ENCODE results near the gene TOX2.

The TOX2 gene

DNA sequence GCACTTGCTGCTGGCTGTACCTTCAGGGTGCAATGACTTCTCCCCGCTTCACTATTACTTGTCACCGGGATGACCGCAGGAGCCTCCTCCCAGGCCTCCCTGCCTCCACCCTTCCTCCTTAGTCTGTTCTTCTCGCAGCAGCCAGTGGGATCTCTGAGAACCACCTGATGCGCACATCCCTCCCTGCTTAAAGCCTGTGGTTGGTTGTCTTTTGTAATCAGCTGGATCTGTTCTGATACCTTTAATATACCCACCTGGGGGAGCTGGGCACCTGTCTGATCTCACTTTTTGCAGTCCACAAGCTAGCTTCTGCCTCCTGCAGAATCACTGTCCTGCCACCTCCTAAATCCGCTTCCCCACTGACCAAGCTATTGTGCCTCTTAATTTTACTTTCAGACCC, 34.6 kb downstream of the TOX2 start:
- intact Hi-C loops (cut with micrococcal nuclease) = no loop called here
- Mint-ChIP-seq H3K9me3 (no peaks in the 10 kb centered on the region), H3K27me3 (peaks cover 30% of the 10 kb centered on the region), H3K4me1 (ENCODE audit: low read depth) (peaks cover 81% of the 10 kb centered on the region), H3K4me3 (no peak overlapping the region), H3K36me3 (ENCODE audit: low read depth) (no peaks in the 10 kb centered on the region), H3K27ac (peak overlapping the region; percentile 57)

DNA sequence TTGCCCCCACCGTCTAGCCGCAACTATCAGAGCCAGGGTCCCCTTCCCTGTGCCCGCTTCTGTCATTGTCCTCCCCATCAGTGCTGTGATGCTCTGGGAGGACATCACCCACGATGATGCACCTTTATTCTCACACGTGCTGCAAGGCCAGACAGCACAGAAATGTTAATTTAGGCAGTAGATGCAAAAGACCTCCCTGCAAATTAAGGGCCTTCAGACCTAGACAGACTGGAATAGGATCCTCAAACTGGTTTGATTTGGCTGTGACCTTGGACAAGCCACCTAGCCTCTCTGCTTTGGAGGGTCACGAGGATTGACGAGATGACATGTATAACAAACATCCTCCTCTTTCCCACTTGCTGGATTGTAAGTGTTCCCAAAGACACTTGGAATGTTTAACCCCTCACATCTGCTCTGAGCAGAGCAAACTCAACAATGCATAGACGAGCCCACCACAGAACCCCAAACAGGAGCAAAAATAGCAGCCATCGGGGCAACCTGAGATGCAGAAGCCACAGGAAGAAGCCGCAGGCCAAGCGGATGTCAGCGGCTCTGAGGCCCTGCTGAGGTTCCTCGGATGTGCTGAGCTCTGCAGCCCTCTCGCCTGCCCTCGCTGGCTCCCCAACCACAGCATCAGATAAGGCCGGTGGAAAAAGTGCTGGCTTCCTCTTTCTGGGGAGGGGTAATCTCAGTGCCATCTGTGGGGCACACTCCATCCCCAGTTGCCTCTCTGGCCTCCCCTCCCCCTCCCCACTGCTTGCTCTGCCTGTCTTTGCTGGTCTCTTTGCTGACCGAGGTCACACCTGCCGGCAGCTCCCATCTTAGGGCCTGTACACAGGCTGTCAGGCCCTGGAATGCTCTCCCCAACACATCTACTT, 35.3 kb downstream of the TOX2 start:
- Mint-ChIP-seq H3K27ac (peak overlapping the region; percentile 57), H3K4me3 (no peak overlapping the region), H3K27me3 (peaks cover 34% of the 10 kb centered on the region), H3K4me1 (ENCODE audit: low read depth) (peaks cover 81% of the 10 kb centered on the region), H3K9me3 (no peaks in the 10 kb centered on the region), H3K36me3 (ENCODE audit: low read depth) (no peaks in the 10 kb centered on the region)
- intact Hi-C loops (cut with micrococcal nuclease) = no loop called here

DNA sequence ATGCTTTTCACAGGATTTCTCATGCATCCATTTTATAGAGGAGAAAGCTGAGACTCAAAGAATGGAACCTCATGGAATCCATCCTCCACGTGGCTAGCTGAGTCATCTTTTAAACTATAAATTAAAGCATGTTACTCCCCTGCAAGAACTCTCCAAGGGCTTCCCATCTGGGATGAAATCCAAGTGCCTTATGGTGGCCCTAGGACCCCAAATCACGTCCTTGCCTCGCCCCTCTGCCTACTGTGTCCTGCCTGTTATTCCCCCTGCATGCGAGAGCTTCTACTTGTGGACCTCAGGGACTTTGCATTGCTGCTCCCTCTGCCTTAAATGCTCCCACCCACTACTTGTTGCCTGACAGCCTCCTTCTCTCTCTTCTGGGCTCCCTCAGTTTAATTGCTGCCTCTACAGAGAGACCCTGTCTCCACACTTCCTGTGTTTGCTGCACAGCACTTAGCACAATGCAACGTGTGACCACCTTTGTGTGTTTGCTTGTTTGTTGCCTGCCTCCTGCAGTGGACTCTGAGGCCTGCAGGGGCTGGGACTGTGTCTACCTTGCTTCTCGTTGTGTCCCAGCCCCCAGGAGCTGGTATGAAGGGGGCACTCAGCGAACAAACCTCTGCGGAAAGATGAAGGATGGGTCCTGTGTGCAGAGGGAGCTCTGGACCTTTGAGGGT, 39.4 kb downstream of the TOX2 start:
- Mint-ChIP-seq H3K27ac (no peak overlapping the region), H3K4me3 (no peak overlapping the region), H3K27me3 (peaks cover 34% of the 10 kb centered on the region), H3K36me3 (ENCODE audit: low read depth) (no peaks in the 10 kb centered on the region), H3K4me1 (ENCODE audit: low read depth) (peaks cover 74% of the 10 kb centered on the region), H3K9me3 (peaks cover 6% of the 10 kb centered on the region)
- intact Hi-C loops (cut with micrococcal nuclease) = no loop called here

DNA sequence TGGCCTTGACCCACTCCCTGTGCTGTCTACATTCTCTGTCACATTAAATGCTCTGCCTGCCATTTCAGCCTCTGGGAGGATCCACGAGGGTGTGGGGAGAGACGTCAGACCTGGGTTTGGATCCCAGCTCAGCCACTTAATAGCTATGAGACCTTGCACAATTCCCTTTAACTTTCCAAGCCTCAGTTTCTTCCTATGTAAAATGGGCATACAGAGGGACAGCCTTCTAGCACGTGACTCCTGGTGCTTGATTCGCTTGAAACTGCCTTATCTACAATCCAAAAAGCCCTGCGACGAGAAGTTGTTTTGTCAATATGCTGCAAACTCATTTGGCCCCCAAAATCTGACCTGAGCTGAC, 40.0 kb downstream of the TOX2 start:
- no peak overlapping the region for H3K27ac Mint-ChIP-seq
- peaks cover 38% of the 10 kb centered on the region for H3K27me3 Mint-ChIP-seq
- intact Hi-C loops (cut with micrococcal nuclease) = no loop called here
- H3K4me3 Mint-ChIP-seq = no peak overlapping the region
- H3K4me1 Mint-ChIP-seq (ENCODE audit: low read depth) = peaks cover 74% of the 10 kb centered on the region
- H3K36me3 Mint-ChIP-seq (ENCODE audit: low read depth) = no peaks in the 10 kb centered on the region
- peaks cover 6% of the 10 kb centered on the region for H3K9me3 Mint-ChIP-seq

DNA sequence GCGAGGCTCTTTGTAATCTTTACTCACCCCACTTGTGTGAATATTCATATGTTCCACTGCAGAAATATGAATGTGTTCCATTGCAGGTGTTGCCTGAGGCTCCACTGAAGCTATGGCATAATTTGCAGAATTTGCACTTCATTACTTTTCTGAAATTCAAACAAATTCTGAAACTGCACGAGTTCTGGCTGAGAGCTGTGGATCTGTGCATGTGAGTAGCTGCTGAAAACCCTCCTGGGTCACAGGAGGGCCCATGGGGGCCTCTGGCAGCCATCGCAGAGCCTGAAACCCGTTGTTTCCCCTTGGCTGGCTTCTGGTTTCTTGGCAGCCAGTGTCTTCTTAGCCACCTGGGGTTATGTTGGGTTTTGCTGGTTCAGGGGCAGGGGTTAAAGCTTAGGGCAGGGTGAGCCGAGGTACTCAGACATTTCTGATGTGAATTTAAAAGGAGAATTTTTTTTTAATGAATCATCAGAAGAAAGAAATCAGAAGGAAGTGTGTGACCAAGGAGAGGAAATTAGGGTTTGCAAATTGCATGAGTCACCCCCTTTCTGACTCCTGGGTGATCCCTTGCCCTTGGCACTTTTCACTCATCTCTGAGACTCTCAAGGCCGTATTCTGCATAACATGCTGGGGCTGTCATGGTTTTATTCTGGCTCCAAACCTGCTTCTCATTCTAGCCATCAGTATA, 40.6 kb downstream of the TOX2 start:
- no peaks in the 10 kb centered on the region for H3K36me3 Mint-ChIP-seq (ENCODE audit: low read depth)
- H3K9me3 Mint-ChIP-seq = peaks cover 6% of the 10 kb centered on the region
- H3K4me3 Mint-ChIP-seq = no peak overlapping the region
- peaks cover 39% of the 10 kb centered on the region for H3K27me3 Mint-ChIP-seq
- H3K4me1 Mint-ChIP-seq (ENCODE audit: low read depth) = peaks cover 74% of the 10 kb centered on the region
- peak overlapping the region; percentile 58 for H3K27ac Mint-ChIP-seq
- intact Hi-C loops (cut with micrococcal nuclease) = no loop called here

DNA sequence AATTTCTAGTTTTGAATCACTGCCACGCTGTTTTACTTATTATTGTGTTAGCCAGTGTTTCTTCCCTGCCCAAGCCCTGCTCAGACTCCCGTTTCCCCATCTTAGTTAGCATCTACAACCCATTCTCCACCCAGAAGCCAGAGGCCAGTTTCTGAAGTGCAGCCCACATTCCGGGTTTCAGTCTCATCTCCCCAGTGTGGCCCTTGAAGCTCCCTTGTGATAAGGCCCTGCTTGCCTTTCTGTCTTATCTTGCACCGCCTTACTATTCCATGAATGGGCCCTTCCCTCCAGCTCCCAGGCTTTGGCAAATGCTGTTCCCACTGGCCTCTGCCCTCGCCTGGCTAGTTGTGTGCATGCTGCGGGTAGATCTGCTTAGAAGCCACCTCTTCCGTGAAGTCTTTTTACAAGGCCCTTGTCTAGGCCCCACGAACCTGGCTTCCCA, 41.1 kb downstream of the TOX2 start:
- Mint-ChIP-seq H3K4me1 (ENCODE audit: low read depth) (peaks cover 74% of the 10 kb centered on the region), H3K4me3 (no peak overlapping the region), H3K9me3 (peaks cover 6% of the 10 kb centered on the region), H3K27ac (peak overlapping the region; percentile 58), H3K27me3 (peaks cover 39% of the 10 kb centered on the region), H3K36me3 (ENCODE audit: low read depth) (no peaks in the 10 kb centered on the region)
- intact Hi-C loops (cut with micrococcal nuclease) = no loop called here

DNA sequence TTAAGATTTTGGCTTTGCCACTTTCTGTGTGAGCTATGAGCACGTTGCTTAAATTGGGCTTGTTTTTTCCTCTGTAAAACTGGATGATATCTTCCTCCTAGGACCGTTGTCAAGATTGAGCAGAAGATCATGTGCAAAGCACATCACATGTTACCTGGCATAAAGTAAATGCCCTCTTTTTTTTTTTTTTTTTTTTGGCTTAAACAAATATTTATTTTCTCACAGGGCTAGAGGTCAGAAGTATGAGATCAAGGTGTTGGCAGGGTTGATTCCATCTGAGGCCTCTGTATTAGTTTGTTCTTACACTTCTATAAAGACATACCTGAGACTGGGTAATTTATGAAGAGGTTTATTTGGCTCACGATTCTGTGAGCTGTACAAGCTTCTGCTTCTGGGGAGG, 42.7 kb downstream of the TOX2 start:
- Mint-ChIP-seq H3K4me1 (ENCODE audit: low read depth) (peaks cover 76% of the 10 kb centered on the region), H3K27ac (no peak overlapping the region), H3K9me3 (peaks cover 6% of the 10 kb centered on the region), H3K4me3 (no peak overlapping the region), H3K36me3 (ENCODE audit: low read depth) (no peaks in the 10 kb centered on the region), H3K27me3 (peaks cover 50% of the 10 kb centered on the region)
- intact Hi-C loops (cut with micrococcal nuclease) = no loop called here

DNA sequence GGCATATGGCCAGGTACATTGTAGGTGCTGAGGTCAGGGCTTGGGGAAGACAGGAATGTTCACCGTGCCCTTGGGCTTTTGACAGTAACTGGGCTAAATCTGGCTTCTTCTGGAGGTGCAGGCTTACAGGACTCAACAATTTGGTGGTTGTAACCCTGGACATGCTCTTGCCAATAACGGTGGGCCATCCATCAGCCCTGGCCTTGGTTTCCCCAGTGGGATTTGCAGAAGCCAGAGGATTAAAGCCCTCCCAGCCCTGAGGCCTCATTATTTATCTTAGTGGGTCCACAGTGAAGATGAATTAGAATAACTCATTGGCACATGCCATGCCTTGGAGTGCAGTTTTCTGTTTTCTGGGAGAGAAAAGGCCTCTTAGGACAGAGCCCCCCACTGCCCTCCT, 44.0 kb downstream of the TOX2 start:
- H3K9me3 Mint-ChIP-seq = peaks cover 6% of the 10 kb centered on the region
- peaks cover 64% of the 10 kb centered on the region for H3K4me1 Mint-ChIP-seq (ENCODE audit: low read depth)
- H3K36me3 Mint-ChIP-seq (ENCODE audit: low read depth) = no peaks in the 10 kb centered on the region
- no peak overlapping the region for H3K4me3 Mint-ChIP-seq
- intact Hi-C loops (cut with micrococcal nuclease) = no loop called here
- peak overlapping the region; percentile 75 for H3K27ac Mint-ChIP-seq
- peaks cover 41% of the 10 kb centered on the region for H3K27me3 Mint-ChIP-seq

DNA sequence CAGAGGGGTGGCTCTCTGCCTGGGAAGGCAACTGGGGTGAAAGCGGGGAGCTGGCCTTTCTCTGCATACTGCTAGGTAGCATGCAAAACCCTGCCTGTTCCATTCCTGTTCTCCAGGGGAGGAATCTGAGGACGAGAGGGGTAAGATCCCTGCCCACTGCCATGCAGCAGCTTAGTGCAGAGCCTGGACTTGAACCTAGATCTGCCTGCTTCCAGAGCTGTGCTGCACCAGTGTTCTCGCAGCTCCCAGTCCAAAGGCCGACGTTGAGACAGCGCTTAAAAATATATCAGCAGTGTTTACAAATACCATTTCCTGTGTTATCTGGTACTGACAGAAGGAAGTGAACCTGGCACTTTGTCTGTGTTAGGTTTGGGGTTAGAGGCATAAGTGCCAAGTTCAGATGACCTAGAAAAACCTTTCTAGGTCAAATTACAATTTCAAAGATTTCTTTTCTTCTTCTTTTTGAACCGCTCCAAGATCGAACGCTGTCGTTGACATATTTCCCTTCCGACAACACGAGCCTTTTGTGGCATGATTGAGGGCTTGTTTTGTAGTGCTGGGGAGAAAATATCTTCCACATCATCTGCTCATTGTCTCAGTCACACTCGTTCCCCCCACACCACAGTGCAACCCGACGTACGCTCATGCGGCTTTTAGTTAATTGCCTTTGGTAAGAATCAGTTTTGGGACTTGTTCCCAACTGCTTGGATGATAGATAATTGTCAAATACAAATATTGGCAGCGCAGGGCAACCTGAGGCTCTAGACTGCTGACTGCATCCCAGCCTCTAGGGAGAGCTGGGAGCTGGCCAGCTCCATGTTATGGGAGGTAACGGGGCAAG, 44.6 kb downstream of the TOX2 start:
- Mint-ChIP-seq H3K27ac (peak overlapping the region; percentile 75), H3K36me3 (ENCODE audit: low read depth) (no peaks in the 10 kb centered on the region), H3K4me1 (ENCODE audit: low read depth) (peaks cover 61% of the 10 kb centered on the region), H3K4me3 (peak overlapping the region; percentile 2), H3K27me3 (peaks cover 37% of the 10 kb centered on the region), H3K9me3 (peaks cover 6% of the 10 kb centered on the region)
- intact Hi-C loops (cut with micrococcal nuclease) = no loop called here

DNA sequence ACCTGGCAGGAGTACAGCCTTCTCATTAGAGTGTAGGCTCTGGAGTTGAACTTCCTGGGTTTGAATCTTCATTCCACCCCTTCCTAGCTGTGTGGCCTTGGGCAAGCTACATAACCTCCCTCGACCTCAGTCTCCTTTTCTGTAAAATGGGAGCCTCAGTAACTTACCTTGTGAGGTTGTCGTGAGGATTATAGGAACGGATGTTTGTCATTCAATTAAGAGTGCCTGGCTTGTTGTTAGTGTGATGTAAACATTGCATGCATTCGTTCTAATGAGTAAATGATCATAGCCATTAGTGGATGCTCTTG, 45.2 kb downstream of the TOX2 start:
- Mint-ChIP-seq H3K27ac (peak overlapping the region; percentile 75), H3K36me3 (ENCODE audit: low read depth) (no peaks in the 10 kb centered on the region), H3K4me3 (peak overlapping the region; percentile 2), H3K27me3 (peaks cover 33% of the 10 kb centered on the region), H3K9me3 (peaks cover 6% of the 10 kb centered on the region), H3K4me1 (ENCODE audit: low read depth) (peaks cover 61% of the 10 kb centered on the region)
- intact Hi-C loops (cut with micrococcal nuclease) = no loop called here

DNA sequence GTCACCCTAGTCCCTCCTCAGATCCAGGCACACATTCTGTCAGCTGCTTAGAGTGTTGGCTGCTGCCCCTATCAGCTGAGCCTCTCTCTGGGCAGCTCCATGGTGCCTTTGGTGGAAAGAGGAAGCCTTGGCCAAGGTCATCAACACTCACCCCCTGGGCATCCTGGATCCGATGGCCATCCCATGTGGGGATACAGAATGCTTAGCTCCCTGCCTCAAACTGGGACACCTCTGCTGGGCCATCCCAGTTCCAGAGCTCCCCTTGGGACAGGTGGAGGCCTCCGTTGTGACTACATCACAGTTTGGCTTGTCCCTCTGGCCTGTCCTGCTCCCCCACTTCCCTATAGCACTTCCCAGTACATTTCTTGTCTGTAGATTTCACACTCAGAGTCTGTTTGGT, 45.6 kb downstream of the TOX2 start:
- H3K27me3 Mint-ChIP-seq = peaks cover 33% of the 10 kb centered on the region
- peak overlapping the region; percentile 56 for H3K27ac Mint-ChIP-seq
- H3K9me3 Mint-ChIP-seq = peaks cover 6% of the 10 kb centered on the region
- no peaks in the 10 kb centered on the region for H3K36me3 Mint-ChIP-seq (ENCODE audit: low read depth)
- peaks cover 61% of the 10 kb centered on the region for H3K4me1 Mint-ChIP-seq (ENCODE audit: low read depth)
- intact Hi-C loops (cut with micrococcal nuclease) = no loop called here
- no peak overlapping the region for H3K4me3 Mint-ChIP-seq

DNA sequence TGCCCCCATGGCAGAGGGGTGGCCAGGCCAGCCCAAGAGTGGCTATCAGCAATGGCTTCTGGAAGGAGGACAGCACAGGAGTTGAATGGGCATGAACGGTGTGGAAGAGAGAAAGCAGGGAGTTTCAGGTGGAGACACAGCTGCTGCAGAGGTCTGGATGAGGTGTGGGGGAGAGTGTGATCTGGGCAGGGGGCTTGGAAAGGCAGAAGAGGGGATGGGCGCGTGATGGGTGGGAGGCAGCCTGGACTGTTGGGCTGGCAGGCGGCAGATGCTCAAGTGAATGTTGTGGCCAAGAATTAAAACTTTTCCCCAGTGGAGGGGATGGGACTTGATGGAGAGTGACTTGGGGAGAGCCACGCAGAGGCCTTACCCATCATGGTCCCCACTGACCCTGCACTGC, 46.5 kb downstream of the TOX2 start:
- no peaks in the 10 kb centered on the region for H3K36me3 Mint-ChIP-seq (ENCODE audit: low read depth)
- peaks cover 6% of the 10 kb centered on the region for H3K9me3 Mint-ChIP-seq
- peak overlapping the region; percentile 56 for H3K27ac Mint-ChIP-seq
- peaks cover 33% of the 10 kb centered on the region for H3K27me3 Mint-ChIP-seq
- no peak overlapping the region for H3K4me3 Mint-ChIP-seq
- intact Hi-C loops (cut with micrococcal nuclease) = no loop called here
- peaks cover 53% of the 10 kb centered on the region for H3K4me1 Mint-ChIP-seq (ENCODE audit: low read depth)

DNA sequence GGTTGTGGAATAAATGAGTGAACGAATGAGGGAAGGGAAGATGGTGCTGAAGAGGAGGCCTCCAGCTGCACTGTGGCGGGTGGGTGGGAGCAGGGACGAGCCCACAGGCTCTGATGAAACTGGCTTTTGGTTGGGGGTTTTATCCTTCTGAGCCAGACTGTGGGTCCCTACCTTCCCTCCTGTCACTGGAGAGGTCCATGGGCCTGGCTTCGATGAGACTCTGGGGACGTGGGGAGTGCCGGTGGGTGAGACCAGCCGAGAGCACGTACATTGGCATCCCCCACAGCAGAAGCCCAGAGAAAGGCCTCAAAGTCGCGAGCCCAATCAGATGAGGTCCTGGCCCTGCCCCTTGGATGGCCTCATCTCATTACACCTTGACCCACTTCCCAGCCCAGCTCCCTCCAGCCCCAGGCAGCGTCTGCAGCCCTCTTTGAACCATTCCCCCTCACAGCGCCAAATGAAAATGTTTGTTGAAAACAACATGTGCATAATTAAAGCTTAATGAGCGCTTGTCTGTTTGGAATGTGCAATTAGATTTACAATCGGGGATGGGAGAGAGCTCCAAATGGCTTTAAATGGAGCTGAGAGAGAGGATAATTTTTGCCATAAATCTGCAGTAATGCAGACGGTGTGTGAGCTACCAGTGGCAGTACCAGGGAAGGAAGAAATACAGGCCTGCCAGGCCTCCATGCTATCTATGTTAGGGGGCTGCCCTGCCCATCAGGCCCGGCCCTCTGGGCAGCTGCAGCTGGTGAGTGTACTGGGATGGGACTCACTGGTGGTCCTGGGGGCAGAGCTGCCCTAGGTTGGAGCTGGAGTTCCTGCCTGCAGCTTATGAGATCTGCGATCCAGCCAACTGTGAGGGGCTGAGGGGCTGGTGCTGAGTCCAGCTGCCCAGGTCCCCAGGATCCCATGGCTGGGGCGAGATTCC, 47.2 kb downstream of the TOX2 start:
- no peaks in the 10 kb centered on the region for H3K36me3 Mint-ChIP-seq (ENCODE audit: low read depth)
- H3K4me1 Mint-ChIP-seq (ENCODE audit: low read depth) = peaks cover 47% of the 10 kb centered on the region
- H3K9me3 Mint-ChIP-seq = peaks cover 6% of the 10 kb centered on the region
- H3K4me3 Mint-ChIP-seq = no peak overlapping the region
- H3K27ac Mint-ChIP-seq = peak overlapping the region; percentile 56
- peaks cover 33% of the 10 kb centered on the region for H3K27me3 Mint-ChIP-seq
- intact Hi-C loops (cut with micrococcal nuclease) = no loop called here

Measured in dendritic cell treated with granulocyte-macrophage colony-stimulating factor and Interleukin-4, amounts not matched to agents 40 ng/mL and 50 ng/mL, for 4 days (primary cell).